Peyer's patch (tissue), 4 donors: ENCODE data around the gene SYNE2.

ENCODE experiments used
- POLR2A ChIP-seq, 2 donors: fragments of 450-650 bp; IDR thresholded peaks; one replicate each; pipeline ENCODE4 v1.5.1; 2017; ENCODE audit warnings: antibody characterized with exemption in 2 of 2, mild to moderate bottlenecking in 2 of 2, moderate library complexity in 2 of 2
- TF ChIP-seq, protein P1 (sequence below), 6 experiments: fragments of 450-650 bp in 4 of 6; fragments of 200-600 bp in 2 of 6; sonication (generic) in 1 of 6; IDR thresholded peaks; one replicate each; pipeline ENCODE4 v1.5.1; 2017 to 2019; ENCODE audit warnings: antibody characterized with exemption in 6 of 6, mild to moderate bottlenecking in 3 of 6, moderate library complexity in 1 of 6

- TF ChIP-seq, protein P1, sequence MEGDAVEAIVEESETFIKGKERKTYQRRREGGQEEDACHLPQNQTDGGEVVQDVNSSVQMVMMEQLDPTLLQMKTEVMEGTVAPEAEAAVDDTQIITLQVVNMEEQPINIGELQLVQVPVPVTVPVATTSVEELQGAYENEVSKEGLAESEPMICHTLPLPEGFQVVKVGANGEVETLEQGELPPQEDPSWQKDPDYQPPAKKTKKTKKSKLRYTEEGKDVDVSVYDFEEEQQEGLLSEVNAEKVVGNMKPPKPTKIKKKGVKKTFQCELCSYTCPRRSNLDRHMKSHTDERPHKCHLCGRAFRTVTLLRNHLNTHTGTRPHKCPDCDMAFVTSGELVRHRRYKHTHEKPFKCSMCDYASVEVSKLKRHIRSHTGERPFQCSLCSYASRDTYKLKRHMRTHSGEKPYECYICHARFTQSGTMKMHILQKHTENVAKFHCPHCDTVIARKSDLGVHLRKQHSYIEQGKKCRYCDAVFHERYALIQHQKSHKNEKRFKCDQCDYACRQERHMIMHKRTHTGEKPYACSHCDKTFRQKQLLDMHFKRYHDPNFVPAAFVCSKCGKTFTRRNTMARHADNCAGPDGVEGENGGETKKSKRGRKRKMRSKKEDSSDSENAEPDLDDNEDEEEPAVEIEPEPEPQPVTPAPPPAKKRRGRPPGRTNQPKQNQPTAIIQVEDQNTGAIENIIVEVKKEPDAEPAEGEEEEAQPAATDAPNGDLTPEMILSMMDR (IDR thresholded peaks at IDR 0.05) = no peak
- TF ChIP-seq POLR2A (IDR thresholded peaks at IDR 0.05) = no peak
Measured at GRCh38 chr14:63878792-63879191, 26.0 kb downstream of the SYNE2 start.
